ENCODE measurements around the gene PTK6. TPM values are rescaled to one million over a fixed set of nuclear protein-coding genes. Genes with fewer than 3 reads are reported as not detected.

The PTK6 gene
- total and polyA plus RNA-seq, 2 of the 13 experiments (the other 11 are each of a cell fraction or from before 2014, with no cell fraction given) = 0.08 TPM; not detected in 1

GRCh38 chr20:63544241-63544957 is 7.2 kb upstream of the PTK6 start (continued):
- TF ChIP-seq, protein P1, sequence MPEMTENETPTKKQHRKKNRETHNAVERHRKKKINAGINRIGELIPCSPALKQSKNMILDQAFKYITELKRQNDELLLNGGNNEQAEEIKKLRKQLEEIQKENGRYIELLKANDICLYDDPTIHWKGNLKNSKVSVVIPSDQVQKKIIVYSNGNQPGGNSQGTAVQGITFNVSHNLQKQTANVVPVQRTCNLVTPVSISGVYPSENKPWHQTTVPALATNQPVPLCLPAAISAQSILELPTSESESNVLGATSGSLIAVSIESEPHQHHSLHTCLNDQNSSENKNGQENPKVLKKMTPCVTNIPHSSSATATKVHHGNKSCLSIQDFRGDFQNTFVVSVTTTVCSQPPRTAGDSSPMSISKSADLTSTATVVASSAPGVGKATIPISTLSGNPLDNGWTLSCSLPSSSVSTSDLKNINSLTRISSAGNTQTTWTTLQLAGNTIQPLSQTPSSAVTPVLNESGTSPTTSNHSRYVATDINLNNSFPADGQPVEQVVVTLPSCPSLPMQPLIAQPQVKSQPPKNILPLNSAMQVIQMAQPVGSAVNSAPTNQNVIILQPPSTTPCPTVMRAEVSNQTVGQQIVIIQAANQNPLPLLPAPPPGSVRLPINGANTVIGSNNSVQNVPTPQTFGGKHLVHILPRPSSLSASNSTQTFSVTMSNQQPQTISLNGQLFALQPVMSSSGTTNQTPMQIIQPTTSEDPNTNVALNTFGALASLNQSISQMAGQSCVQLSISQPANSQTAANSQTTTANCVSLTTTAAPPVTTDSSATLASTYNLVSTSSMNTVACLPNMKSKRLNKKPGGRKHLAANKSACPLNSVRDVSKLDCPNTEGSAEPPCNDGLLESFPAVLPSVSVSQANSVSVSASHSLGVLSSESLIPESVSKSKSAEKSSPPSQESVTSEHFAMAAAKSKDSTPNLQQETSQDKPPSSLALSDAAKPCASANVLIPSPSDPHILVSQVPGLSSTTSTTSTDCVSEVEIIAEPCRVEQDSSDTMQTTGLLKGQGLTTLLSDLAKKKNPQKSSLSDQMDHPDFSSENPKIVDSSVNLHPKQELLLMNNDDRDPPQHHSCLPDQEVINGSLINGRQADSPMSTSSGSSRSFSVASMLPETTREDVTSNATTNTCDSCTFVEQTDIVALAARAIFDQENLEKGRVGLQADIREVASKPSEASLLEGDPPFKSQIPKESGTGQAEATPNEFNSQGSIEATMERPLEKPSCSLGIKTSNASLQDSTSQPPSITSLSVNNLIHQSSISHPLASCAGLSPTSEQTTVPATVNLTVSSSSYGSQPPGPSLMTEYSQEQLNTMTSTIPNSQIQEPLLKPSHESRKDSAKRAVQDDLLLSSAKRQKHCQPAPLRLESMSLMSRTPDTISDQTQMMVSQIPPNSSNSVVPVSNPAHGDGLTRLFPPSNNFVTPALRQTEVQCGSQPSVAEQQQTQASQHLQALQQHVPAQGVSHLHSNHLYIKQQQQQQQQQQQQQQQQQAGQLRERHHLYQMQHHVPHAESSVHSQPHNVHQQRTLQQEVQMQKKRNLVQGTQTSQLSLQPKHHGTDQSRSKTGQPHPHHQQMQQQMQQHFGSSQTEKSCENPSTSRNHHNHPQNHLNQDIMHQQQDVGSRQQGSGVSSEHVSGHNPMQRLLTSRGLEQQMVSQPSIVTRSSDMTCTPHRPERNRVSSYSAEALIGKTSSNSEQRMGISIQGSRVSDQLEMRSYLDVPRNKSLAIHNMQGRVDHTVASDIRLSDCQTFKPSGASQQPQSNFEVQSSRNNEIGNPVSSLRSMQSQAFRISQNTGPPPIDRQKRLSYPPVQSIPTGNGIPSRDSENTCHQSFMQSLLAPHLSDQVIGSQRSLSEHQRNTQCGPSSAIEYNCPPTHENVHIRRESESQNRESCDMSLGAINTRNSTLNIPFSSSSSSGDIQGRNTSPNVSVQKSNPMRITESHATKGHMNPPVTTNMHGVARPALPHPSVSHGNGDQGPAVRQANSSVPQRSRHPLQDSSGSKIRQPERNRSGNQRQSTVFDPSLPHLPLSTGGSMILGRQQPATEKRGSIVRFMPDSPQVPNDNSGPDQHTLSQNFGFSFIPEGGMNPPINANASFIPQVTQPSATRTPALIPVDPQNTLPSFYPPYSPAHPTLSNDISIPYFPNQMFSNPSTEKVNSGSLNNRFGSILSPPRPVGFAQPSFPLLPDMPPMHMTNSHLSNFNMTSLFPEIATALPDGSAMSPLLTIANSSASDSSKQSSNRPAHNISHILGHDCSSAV (CRISPR knock-in tag; IDR thresholded peaks at IDR 0.05; ENCODE audit: borderline replicate concordance) = no peak
- TF ChIP-seq ZNF7 (CRISPR knock-in tag; IDR thresholded peaks at IDR 0.05) (no peak), PHF8 (CRISPR knock-in tag; IDR thresholded peaks at IDR 0.05) (0 out of 2 replicates have a peak, but pooled peaks have one; percentile 51), ZNF619 (CRISPR knock-in tag; IDR thresholded peaks at IDR 0.05) (0 out of 2 replicates have a peak, but pooled peaks have one; percentile 44), SRSF1 (optimal IDR thresholded peaks at IDR 0.05; ENCODE audit: low read depth, low read length) (peak; percentile 69), TEAD3 (CRISPR knock-in tag; optimal IDR thresholded peaks at IDR 0.05; ENCODE audit: borderline replicate concordance) (no peak), SAP130 (CRISPR knock-in tag; IDR thresholded peaks at IDR 0.05; ENCODE audit: low read depth) (0 out of 2 replicates have a peak, but pooled peaks have one; percentile 36), XRCC5 (optimal IDR thresholded peaks at IDR 0.05; ENCODE audit: low read length) (peak; percentile 81), RARG (CRISPR knock-in tag; IDR thresholded peaks at IDR 0.05; ENCODE audit: low read depth) (no peak), THYN1 (CRISPR knock-in tag; IDR thresholded peaks at IDR 0.05; ENCODE audit: borderline replicate concordance, low read depth) (no peak), ZNF782 (CRISPR knock-in tag; IDR thresholded peaks at IDR 0.05; ENCODE audit: borderline replicate concordance) (no peak), ZNF674 (CRISPR knock-in tag; IDR thresholded peaks at IDR 0.05; ENCODE audit: low read depth) (no peak), NRL (CRISPR knock-in tag; IDR thresholded peaks at IDR 0.05; ENCODE audit: borderline replicate concordance) (peak; percentile 60), NFIB (CRISPR knock-in tag; IDR thresholded peaks at IDR 0.05; ENCODE audit: borderline replicate concordance) (peak; percentile 78; the same call in 1 of the 2 replicates), YY1 (IDR thresholded peaks at IDR 0.05; ENCODE audit: insufficient read depth, insufficient replicate concordance, low read depth, low read length) (no peak)
- TF ChIP-seq, protein P2, sequence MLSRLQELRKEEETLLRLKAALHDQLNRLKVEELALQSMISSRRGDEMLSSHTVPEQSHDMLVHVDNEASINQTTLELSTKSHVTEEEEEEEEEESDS (CRISPR knock-in tag; IDR thresholded peaks at IDR 0.05; ENCODE audit: borderline replicate concordance) = no peak
- TF ChIP-seq, protein P3, sequence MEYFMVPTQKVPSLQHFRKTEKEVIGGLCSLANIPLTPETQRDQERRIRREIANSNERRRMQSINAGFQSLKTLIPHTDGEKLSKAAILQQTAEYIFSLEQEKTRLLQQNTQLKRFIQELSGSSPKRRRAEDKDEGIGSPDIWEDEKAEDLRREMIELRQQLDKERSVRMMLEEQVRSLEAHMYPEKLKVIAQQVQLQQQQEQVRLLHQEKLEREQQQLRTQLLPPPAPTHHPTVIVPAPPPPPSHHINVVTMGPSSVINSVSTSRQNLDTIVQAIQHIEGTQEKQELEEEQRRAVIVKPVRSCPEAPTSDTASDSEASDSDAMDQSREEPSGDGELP (IDR thresholded peaks at IDR 0.05; ENCODE audit: borderline replicate concordance, low read depth) = peak; percentile 44; the same call in 1 of the 2 replicates
- TF ChIP-seq, protein P4, sequence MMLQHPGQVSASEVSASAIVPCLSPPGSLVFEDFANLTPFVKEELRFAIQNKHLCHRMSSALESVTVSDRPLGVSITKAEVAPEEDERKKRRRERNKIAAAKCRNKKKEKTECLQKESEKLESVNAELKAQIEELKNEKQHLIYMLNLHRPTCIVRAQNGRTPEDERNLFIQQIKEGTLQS (CRISPR knock-in tag; IDR thresholded peaks at IDR 0.05) = no peak

Data from HepG2 (cell line).